Activated effector memory CD4-positive, alpha-beta T cell treated with Interleukin-2 at 50 U/mL for 16 hours (primary cell): ENCODE results near the gene AP5S1.

Experiments
- DNase-seq: peaks from one replicate; pipeline ENCODE4 v3.0.0-alpha.2; 2020

The AP5S1 gene

DNA sequence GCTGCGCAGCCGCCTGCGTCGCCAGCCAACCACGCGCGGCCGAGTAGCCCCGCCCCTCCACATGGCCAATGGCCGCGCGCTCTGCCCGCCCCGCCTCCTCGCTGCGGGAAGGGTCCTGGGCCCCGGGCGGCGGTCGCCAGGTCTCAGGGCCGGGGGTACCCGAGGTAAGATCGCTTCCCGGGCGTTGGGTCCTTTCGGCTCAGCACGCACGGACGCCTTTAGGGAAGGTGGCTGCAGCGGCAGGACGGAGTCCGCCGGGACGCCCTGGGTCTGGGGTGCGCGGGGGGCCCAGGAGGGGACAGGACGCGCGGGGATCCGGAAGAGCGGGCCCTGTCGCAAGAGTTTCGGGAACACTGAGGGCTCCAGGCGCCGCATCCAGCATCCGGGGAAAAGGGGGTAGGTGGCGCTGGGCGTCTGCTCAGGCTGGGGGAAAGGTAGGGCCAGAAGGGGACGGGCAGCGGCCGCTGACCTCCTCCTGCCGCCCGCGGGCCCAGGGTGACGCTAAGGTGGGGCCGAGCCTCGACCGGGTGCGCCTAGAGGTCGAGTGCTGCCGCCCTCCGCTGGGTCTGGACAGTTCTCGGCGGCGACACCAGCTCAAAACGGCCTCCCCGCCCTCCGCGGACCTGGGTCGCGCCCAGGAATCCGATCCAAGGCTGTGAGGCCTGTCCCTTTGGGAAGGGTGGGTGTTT lies 26.5 kb downstream of the AP5S1 start, which contains the start of gene MAVS:
TSS of gene MAVS (plus strand) at position 95 of the 689 bp plus-strand sequence. CDS start 7,791 bp downstream, outside the sequence.
- DNase-seq, result peak; percentile 78

GRCh38 chr20:3847429-3847940 lies 27.1 kb downstream of the AP5S1 start:
- no peak for DNase-seq

GRCh38 chr20:3848565-3848964 lies 28.2 kb downstream of the AP5S1 start:
- no peak for DNase-seq

- DNase-seq, result no peak
These were observed 34.1 kb downstream of the AP5S1 start for GRCh38 chr20:3854462-3854871.

GRCh38 chr20:3857405-3857804 lies 37.1 kb downstream of the AP5S1 start:
- DNase-seq, result no peak

GRCh38 chr20:3858689-3859088 lies 38.3 kb downstream of the AP5S1 start:
- DNase-seq, result no peak

- DNase-seq, result no peak
These were observed 40.8 kb downstream of the AP5S1 start for GRCh38 chr20:3861191-3861590.

DNA sequence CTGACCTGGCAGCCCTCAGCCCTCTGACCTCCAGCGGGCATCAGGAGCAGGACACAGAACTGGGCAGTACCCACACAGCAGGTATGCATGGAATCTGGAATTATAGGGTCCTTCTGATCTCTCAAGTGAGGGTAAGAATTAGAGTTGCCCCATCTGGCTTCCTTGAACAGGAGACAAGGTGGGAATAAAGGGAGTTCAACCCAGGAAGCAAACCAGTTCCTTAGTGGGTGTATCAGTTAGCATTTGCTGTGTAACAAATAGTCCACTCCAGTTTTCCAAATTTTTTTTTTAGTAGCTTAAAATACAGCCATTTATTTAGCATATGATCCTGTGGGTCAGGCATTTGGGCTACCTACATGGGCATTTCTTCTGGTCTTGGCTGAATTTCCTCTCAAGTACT lies 42.0 kb downstream of the AP5S1 start:
- DNase-seq, result no peak

DNA sequence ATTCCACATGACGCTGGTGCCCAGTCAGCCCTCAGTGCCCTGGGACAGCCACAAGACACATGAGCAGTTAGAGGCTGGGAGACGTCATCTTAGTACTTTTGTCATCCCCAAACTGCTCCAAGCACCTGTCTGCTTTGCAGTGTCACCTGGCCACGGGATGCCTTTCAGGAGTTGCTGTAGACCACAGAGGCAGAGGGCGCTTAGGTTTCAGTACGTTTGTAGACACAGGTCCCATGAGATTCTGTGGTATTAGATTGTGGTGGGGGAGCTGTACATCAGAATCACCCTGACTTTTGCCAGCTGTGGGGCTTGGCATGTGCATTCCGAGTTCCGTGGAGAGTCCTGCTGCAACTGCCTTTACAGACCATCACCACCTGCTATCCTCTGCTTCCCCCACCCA lies 43.0 kb downstream of the AP5S1 start:
- no peak for DNase-seq

DNA sequence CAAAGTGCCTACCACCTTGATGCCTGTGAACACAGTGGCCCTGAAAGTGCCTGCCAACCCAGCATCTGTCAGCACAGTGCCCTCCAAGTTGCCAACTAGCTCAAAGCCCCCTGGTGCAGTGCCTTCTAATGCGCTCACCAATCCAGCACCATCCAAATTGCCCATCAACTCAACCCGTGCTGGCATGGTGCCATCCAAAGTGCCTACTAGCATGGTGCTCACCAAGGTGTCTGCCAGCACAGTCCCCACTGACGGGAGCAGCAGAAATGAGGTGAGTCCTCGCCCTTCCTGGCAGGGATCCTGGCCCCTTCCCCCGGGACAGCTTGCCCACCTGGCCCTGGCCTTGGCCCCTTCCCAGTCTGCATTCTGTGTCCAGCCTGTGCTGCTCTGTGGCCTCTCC lies 44.2 kb downstream of the AP5S1 start:
- no peak for DNase-seq

GRCh38 chr20:3865152-3865886 lies 45.0 kb downstream of the AP5S1 start:
- no peak for DNase-seq

- no peak for DNase-seq
These were observed 45.6 kb downstream of the AP5S1 start for GRCh38 chr20:3865887-3866407.

GRCh38 chr20:3866464-3866863 lies 46.1 kb downstream of the AP5S1 start:
- no peak for DNase-seq

DNA sequence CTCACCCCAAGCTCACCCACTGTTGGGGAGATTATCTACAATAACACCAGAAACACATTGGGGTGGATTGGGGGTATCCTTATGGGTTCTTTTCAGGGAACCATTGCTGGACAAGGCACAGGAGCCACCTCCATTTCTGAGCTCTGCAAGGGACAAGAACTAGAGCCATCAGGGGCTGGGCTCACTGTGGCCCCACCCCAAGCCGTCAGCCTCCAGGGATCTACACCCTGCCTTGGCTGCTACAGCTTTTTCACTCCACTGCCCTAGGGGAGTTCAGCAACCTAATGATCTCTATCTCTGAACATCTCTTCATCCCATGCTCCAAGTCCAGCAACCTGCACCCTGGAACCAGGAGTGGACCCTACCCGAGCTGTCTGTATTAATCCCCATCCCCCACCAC lies 47.5 kb downstream of the AP5S1 start:
- no peak for DNase-seq

GRCh38 chr20:3869839-3870634 lies 49.7 kb downstream of the AP5S1 start:
- DNase-seq, result no peak

DNA sequence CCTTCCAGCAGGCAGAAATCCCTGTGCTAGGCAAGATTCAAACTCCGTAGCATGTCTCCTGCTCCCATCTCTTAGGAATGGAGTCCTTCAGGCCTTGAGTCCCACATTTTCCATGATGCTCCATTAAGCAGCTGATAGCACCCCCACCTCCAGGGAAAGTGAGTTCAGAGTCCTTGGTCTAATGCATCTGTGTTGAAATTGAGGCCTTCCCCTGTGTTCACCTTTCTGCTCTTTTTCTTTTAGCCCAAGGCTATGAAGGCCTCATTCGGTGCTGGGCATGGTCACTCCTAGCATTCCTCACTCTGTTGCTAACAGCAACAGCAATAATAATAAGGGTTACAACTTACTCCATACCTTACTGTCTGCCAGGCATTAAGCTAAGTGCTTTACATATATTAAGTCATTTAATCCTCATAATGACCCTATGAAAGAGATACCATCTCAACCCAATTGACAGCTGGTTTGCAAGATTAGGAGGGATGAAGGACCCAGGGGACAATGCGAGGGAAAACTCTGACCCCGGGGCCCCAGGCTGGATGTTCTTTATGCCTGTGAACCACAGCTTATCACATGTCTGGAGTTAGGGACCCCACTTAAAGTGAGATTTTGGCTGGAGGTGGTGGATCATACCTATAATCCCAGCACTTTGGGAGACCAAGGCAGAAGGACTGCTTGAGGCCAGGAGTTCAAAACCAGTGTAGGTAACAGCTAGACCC lies 51.4 kb downstream of the AP5S1 start:
- DNase-seq, result no peak

DNA sequence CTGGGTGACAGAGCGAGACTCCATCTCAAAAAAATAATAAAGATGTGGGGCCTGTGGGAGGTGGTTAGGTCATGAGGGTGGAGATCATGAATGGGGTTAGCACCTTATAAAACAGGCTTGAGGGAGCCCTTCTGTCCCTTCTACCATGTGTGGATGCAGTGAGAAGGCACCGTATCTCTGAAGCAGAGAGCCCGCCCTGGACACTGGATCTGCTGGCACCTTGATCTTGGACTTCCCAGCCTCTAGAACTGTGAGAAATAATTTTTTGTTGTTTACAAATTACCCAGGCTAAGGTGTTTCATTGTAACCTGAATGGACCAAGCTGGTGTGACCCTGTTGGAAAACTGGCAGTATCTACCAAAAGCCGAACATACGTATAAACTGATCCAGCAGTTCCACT lies 53.2 kb downstream of the AP5S1 start:
- DNase-seq, result no peak

- DNase-seq, result no peak
These were observed 54.0 kb downstream of the AP5S1 start for GRCh38 chr20:3874194-3874844.

- no peak for DNase-seq
These were observed 55.1 kb downstream of the AP5S1 start for GRCh38 chr20:3875378-3875974.

DNA sequence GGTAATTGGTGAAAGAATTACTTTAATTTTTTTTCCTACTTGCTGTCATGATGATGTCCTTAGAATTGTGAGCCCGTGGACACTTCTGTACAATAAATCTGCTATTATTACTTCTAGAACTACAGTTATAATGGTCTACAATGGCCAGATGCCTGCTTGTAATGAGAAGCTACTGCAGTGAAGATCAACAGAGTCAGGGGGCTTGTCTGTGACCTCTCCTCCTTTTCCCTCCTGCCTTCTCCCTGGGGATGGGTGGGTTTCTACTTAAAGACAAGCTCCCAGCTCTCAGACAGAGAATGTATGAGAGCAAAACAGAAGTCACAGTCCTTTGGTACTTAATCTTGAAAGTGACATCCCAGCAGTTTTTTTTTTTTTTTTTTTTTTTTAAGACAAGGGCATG lies 55.7 kb downstream of the AP5S1 start:
- no peak for DNase-seq

GRCh38 chr20:3876676-3877075 lies 56.3 kb downstream of the AP5S1 start:
- DNase-seq, result no peak
